ENCODE results near the gene EFNB1. TPM values are rescaled to one million over a fixed set of nuclear protein-coding genes. Genes with fewer than 3 reads are reported as not detected.

Gene EFNB1
- total and polyA plus RNA-seq, 10 of the 15 experiments (the other 5 are each of a cell fraction or from before 2014, with no cell fraction given): 0.02 to 1.0 (median 0.81) TPM; not detected in 1

DNA sequence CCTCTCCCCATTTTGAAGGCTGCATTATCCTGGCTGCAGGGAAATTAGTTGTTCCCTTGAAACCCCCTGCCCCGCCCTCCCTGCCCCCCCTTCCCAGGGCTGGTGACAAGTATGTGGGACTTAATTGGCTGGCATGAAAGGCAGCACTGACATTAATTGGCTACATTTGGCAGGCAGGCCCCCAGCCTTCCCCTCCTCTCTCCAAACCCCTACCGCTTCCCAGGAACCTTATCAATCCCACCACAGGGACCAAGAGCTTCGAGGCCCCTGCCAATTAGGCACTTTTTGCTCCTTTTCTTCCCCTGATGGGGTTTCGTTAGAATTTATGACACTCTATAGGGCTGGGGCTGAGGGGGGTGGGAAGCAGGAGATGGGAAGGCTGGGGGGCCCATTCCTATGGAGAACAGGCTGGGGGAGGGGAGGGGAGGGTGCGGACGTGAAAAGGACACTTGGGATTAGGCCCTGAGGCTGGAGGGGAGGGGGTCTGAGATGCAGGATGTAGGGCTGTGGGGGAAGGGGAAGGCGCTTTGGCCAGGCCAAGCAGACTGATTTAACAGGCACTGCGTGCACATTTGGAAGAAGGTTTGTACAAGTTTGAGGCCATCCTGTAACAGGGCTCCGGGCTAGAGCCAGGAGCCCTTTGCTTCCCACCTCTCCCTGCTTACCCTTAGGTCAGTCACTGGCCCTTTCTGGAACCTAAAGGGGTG lies 52.2 kb downstream of the EFNB1 start (continued):
- TF ChIP-seq MXI1 (IDR thresholded peaks at IDR 0.05; ENCODE audit: low read depth, low read length): no peak

DNA sequence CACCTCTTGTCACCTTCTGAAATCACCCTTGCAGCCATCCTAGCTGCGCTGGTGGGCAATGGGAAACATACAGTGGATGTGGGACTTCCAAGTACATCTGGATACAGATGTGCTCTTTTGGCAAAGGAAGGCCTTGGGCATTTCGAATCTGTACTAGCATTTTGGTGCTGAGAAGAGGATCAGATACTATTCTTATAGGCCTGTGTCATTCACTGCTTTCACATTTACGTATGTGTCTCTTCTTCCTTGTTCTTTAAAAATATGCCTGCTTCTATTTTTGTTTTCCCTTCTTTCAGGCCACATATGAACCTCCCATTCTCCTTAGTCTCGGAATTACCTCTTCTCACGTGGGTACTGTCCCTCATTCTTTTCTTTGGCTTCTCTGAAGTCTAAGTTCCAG lies 53.1 kb downstream of the EFNB1 start:
- no peaks in the 10 kb centered on the region for H3K36me3 ChIP-seq (ENCODE audit: control insufficient read depth in 2 of 2, insufficient read depth in 2 of 2, low read length in 1 of 2)
- no peaks in the 10 kb centered on the region for H3K79me2 ChIP-seq (ENCODE audit: control insufficient read depth, insufficient read depth, low read length)
- in situ Hi-C loops (cut with MboI): no loop called here
- TF ChIP-seq STAT3 (IDR thresholded peaks at IDR 0.05; ENCODE audit: low read depth, low read length): no peak
- CTCF ChIA-PET: no interaction called here
- no peak for ATAC-seq
- H3K4me2 ChIP-seq (ENCODE audit: control insufficient read depth, insufficient read depth): no peak overlapping the region
- WGBS (ENCODE audit: insufficient coverage, insufficient replicate concordance, low lambda C conversion rate, missing lambda C conversion rate): 5% methylated on average over 5 of the region's 5 CpGs
- RAD21 ChIA-PET (ENCODE audit: unreplicated experiment): no interaction called here
- no peaks in the 10 kb centered on the region; the same call in 1 of the 2 replicates for H3K4me1 ChIP-seq (ENCODE audit: control insufficient read depth, insufficient read depth, low read length)
- no peak overlapping the region for H3K27ac ChIP-seq (ENCODE audit: control insufficient read depth, insufficient read depth)
- POLR2A ChIA-PET: no interaction called here
- H3K9ac ChIP-seq (ENCODE audit: control insufficient read depth, insufficient read depth, low read length): no peak overlapping the region
- no peak overlapping the region for H2AFZ ChIP-seq (ENCODE audit: control insufficient read depth, low read depth, low read length)
- no peaks in the 10 kb centered on the region for H3K9me3 ChIP-seq (replicated peaks; ENCODE audit: control insufficient read depth, insufficient read depth, low read length)
- DNase-seq (ENCODE audit: low read depth, low spot score): no peak
- H3K4me3 ChIP-seq: no peak overlapping the region
- no TSS peak for BruUV-seq (replicated peaks)
- SMC1A ChIA-PET (ENCODE audit: uncharacterized antibody, unreplicated experiment): no interaction called here
- FAIRE-seq: no peak
- intact Hi-C loops (cut with micrococcal nuclease; ENCODE audit: unreplicated experiment): no loop called here
- H4K20me1 ChIP-seq (ENCODE audit: control insufficient read depth, insufficient read depth): no peaks in the 10 kb centered on the region
- H3K27me3 ChIP-seq (replicated peaks in 1 of 2; ENCODE audit: control insufficient read depth in 2 of 2, insufficient read depth in 2 of 2, low read length in 1 of 2): peaks cover 0 to under 1% of the 10 kb centered on the region in 2 experiments; a peak in 1 of 4 replicates

DNA sequence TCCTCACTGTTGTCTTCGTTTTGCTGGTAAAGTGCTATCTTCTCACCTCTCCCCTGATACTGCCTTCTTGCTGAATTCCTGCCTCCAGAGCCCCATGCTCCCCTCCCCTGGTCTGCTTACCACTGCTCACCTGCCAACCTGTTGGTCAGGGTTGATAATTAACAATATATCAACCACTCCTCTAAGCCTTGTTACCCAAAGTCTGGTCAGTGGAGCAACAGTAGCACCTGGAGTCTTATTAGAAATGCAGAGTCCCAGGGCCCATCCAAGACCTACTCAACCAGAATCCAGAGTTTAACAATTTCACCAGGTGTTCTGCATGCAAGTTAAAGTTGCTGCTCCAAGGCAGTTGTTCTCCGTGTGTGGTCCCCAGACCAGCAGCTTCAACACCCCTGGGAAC lies 55.0 kb downstream of the EFNB1 start:
- no peaks in the 10 kb centered on the region for H4K20me1 ChIP-seq (ENCODE audit: control insufficient read depth, insufficient read depth)
- no peaks in the 10 kb centered on the region for H3K79me2 ChIP-seq (ENCODE audit: control insufficient read depth, insufficient read depth, low read length)
- ChIA-PET SMC1A (ENCODE audit: uncharacterized antibody, unreplicated experiment) (no interaction called here), CTCF (no interaction called here), POLR2A (no interaction called here), RAD21 (ENCODE audit: unreplicated experiment) (no interaction called here)
- no peak for ATAC-seq
- no peak for FAIRE-seq
- in situ Hi-C loops (cut with MboI) (no loop called here), intact Hi-C loops (cut with micrococcal nuclease; ENCODE audit: unreplicated experiment) (no loop called here)
- no peaks in the 10 kb centered on the region for H3K27me3 ChIP-seq (replicated peaks in 1 of 2; ENCODE audit: control insufficient read depth in 2 of 2, insufficient read depth in 2 of 2, low read length in 1 of 2)
- no peak overlapping the region for H3K27ac ChIP-seq (ENCODE audit: control insufficient read depth, insufficient read depth)
- H2AFZ ChIP-seq (ENCODE audit: control insufficient read depth, low read depth, low read length): no peak overlapping the region
- no peak overlapping the region for H3K4me3 ChIP-seq
- no peak for DNase-seq (ENCODE audit: low read depth, low spot score)
- H3K9me3 ChIP-seq (replicated peaks; ENCODE audit: control insufficient read depth, insufficient read depth, low read length): no peaks in the 10 kb centered on the region
- no peak overlapping the region for H3K4me2 ChIP-seq (ENCODE audit: control insufficient read depth, insufficient read depth)
- H3K9ac ChIP-seq (ENCODE audit: control insufficient read depth, insufficient read depth, low read length): no peak overlapping the region
- H3K4me1 ChIP-seq (ENCODE audit: control insufficient read depth, insufficient read depth, low read length): no peaks in the 10 kb centered on the region; the same call in 1 of the 2 replicates
- H3K36me3 ChIP-seq (ENCODE audit: control insufficient read depth in 2 of 2, insufficient read depth in 2 of 2, low read length in 1 of 2): no peaks in the 10 kb centered on the region
- BruUV-seq (replicated peaks): no TSS peak
- WGBS (ENCODE audit: insufficient coverage, insufficient replicate concordance, low lambda C conversion rate, missing lambda C conversion rate): 19% methylated on average over 2 of the region's 2 CpGs
- TF ChIP-seq JUND (IDR thresholded peaks at IDR 0.05; ENCODE audit: low read depth, low read length): no peak
- TF ChIP-seq, protein P1, sequence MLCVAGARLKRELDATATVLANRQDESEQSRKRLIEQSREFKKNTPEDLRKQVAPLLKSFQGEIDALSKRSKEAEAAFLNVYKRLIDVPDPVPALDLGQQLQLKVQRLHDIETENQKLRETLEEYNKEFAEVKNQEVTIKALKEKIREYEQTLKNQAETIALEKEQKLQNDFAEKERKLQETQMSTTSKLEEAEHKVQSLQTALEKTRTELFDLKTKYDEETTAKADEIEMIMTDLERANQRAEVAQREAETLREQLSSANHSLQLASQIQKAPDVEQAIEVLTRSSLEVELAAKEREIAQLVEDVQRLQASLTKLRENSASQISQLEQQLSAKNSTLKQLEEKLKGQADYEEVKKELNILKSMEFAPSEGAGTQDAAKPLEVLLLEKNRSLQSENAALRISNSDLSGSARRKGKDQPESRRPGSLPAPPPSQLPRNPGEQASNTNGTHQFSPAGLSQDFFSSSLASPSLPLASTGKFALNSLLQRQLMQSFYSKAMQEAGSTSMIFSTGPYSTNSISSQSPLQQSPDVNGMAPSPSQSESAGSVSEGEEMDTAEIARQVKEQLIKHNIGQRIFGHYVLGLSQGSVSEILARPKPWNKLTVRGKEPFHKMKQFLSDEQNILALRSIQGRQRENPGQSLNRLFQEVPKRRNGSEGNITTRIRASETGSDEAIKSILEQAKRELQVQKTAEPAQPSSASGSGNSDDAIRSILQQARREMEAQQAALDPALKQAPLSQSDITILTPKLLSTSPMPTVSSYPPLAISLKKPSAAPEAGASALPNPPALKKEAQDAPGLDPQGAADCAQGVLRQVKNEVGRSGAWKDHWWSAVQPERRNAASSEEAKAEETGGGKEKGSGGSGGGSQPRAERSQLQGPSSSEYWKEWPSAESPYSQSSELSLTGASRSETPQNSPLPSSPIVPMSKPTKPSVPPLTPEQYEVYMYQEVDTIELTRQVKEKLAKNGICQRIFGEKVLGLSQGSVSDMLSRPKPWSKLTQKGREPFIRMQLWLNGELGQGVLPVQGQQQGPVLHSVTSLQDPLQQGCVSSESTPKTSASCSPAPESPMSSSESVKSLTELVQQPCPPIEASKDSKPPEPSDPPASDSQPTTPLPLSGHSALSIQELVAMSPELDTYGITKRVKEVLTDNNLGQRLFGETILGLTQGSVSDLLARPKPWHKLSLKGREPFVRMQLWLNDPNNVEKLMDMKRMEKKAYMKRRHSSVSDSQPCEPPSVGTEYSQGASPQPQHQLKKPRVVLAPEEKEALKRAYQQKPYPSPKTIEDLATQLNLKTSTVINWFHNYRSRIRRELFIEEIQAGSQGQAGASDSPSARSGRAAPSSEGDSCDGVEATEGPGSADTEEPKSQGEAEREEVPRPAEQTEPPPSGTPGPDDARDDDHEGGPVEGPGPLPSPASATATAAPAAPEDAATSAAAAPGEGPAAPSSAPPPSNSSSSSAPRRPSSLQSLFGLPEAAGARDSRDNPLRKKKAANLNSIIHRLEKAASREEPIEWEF (IDR thresholded peaks at IDR 0.05; ENCODE audit: insufficient replicate concordance, low read depth, low read length): no peak
- no peak for TF ChIP-seq NR2F1 (conservative IDR thresholded peaks at IDR 0.05)
- no peak for TF ChIP-seq WRNIP1 (IDR thresholded peaks at IDR 0.05; ENCODE audit: borderline replicate concordance, low read depth, low read length)
- TF ChIP-seq, protein P2, sequence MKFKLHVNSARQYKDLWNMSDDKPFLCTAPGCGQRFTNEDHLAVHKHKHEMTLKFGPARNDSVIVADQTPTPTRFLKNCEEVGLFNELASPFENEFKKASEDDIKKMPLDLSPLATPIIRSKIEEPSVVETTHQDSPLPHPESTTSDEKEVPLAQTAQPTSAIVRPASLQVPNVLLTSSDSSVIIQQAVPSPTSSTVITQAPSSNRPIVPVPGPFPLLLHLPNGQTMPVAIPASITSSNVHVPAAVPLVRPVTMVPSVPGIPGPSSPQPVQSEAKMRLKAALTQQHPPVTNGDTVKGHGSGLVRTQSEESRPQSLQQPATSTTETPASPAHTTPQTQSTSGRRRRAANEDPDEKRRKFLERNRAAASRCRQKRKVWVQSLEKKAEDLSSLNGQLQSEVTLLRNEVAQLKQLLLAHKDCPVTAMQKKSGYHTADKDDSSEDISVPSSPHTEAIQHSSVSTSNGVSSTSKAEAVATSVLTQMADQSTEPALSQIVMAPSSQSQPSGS (IDR thresholded peaks at IDR 0.05; ENCODE audit: low read length): no peak
- no peak for TF ChIP-seq TCF12 (IDR thresholded peaks at IDR 0.05; ENCODE audit: low read depth, low read length)
